Hematopoietic multipotent progenitor cell treated with erythropoietin and hydrocortisone succinate and interleukin-3 and kit ligand, for 4 days (in vitro differentiated cells): Measurements from ENCODE around the gene MCCC2.
"Not testable (repeated sequence)": the region's sequence is repeated elsewhere in the genome, so short reads cannot be mapped to it uniquely, and the experiment has no call there.

Experiments
- DNase-seq: peaks from one replicate; pipeline ENCODE4 v3.0.0-alpha.2; 2015

Gene MCCC2

DNA sequence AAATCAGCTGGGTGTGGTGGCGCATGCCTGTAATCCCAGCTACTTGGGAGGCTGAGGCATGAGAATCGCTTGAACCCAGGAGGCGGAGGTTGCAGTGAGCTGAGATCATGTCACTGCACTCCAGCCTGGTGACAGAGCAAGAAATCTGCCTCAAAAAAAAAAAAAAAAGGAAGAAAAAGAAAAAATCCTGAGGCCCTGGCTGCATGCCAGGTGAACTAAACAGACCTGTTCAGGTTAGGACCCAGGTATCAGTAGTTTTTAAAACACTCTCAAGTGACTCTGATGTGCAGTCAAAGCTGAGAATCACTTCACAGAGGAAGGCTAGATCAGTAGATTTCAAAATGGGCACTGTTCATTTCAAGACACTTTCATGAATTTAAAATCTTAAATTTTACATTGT, 77.5 kb downstream of the MCCC2 start:
- not testable (repeated sequence) for DNase-seq

- no peak for DNase-seq
These were observed 79.2 kb downstream of the MCCC2 start for GRCh38 chr5:71666321-71666720.

- no peak for DNase-seq
These were observed 90.8 kb downstream of the MCCC2 start for GRCh38 chr5:71677977-71678376.

DNA sequence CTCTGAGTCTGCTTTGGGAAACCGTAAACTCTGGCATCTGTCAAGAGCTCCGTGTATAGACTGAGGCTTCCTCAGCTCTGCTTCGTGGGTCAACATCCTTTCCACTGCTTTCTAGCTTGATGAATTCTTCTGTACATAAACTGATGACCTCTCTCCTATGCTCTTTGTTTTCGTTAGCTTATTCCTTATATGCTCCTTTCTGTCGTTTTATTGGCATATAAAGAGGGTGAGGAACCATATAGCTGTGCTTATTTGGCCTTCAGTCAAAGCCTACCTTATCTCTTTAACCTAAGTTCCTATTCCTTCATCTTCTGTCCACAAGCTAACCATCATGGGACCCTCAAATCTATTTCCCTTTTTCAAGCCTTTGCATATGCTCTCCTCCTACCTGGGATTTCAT, 92.6 kb downstream of the MCCC2 start:
- no peak for DNase-seq

GRCh38 chr5:71680510-71680909, 93.4 kb downstream of the MCCC2 start:
- DNase-seq, result no peak

DNA sequence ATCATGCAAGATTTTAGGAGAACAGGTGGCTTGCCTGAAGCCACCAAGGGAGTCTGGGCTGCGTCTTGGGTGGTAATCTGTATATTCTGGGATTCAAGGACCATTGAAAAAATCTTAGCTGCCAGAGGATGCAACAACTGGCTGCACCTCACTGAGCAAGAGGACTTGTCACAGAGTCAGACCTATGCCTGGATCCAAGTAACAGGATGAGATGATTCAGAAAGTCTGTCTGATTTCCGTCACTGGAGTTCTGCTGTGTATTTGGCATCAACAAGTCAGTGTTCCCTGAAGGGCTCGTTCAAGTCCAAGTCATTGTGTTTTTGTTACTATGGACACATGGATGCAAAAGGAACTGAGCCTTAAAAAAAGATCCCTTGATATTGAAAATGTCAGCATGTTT, 94.2 kb downstream of the MCCC2 start:
- DNase-seq, result no peak

DNA sequence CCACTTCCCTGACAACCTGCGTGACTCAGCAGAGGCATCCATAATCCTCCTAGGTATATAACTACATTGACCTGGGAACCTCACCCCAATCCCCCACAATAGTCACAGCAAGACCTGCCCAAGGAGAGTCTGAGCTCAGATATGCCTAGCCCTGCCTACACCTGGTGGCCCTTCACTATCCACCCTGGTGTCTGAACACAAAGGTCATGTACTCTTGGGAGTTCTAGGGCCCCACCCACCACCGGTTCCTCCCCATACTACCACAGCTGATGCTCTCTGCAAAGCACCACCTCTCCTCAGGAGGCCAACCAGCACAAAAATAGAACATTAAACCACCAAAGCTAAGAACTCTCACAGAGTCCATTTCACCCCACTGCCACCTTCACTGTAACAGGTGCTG, 97.2 kb downstream of the MCCC2 start:
- DNase-seq, result no peak

- peak; percentile 60 for DNase-seq
These were observed 106.8 kb downstream of the MCCC2 start for GRCh38 chr5:71693828-71694427.

GRCh38 chr5:71695071-71695470, 107.9 kb downstream of the MCCC2 start:
- DNase-seq, result no peak

GRCh38 chr5:71695595-71695994, 108.5 kb downstream of the MCCC2 start:
- DNase-seq, result no peak

- DNase-seq, result peak; percentile 7
These were observed 110.8 kb downstream of the MCCC2 start for GRCh38 chr5:71697967-71698366.

GRCh38 chr5:71699233-71699632, 112.1 kb downstream of the MCCC2 start:
- DNase-seq, result no peak

- DNase-seq, result no peak
These were observed 112.6 kb downstream of the MCCC2 start for GRCh38 chr5:71699751-71700150.

DNA sequence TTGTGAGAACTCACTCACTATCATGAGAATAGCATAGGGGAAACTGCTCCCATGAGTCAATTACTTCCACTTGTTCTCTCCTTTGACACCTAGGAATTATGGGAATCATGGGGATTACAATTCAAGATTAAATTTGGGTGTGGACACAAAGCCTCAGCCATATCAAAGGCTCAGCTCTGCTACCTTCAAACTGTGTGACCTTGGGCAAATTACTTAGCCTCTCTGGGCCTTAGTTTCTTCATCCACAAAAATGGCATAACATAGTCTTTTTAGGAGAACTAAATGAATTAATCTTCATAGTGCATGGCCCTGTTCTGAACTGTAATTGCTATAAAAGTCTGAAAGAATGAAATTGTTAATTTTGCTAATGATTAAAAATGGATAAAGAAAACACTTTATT, 113.7 kb downstream of the MCCC2 start:
- no peak for DNase-seq

DNA sequence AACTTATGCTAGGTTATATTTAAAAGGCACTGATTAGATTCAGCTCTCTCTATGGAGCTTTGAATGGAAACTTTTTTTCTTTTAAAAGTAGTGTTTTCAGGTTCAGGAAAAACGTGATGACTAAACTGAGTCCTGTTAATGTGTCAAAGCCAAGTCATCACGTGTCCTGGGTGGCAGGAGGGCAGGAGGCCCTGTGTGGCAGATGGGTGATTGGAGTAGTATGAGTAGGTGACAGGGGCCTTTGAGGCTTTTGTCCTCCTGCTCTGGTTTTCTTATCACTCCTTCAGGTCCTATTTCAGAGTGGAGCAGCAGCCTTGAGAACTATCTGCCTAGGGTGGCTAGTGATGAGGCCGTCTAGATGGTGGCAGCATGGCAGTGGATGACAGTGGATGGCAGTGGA, 114.3 kb downstream of the MCCC2 start:
- DNase-seq, result no peak

- DNase-seq, result no peak
These were observed 116.8 kb downstream of the MCCC2 start for GRCh38 chr5:71703941-71704340.

- no peak for DNase-seq
These were observed 118.3 kb downstream of the MCCC2 start for GRCh38 chr5:71705421-71705820.

DNA sequence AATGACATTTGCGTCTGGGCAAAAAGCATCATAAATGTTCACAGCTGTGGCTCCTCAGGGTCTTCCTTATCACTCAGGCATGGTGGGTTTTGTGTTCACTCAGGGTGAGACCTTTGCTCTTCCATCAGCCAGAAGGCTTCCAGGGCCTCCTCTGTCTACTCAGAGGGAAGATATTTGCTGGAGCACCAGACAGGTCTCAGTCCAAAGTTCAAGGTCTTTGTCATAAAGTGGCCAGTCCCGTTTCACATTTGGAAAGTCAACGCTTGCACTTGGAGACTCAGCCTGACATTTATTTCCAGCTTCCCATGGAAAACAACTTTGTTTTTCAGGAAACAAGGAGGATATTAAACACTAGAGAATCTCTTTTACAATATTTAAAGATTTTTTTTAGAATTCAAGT, 119.8 kb downstream of the MCCC2 start:
- DNase-seq, result no peak
